NCI-H345 treated with DMSO at 0.1 percent for 48 hours (cell line): Measurements from ENCODE around the gene DTX1.
"Not testable (repeated sequence)": the region's sequence is repeated elsewhere in the genome, so short reads cannot be mapped to it uniquely, and the experiment has no call there.

Experiments used
- DNase-seq: peaks from one replicate; lab custom pipeline; 2025; ENCODE audit not compliant: unreplicated experiment; lab: John Stamatoyannopoulos, UW

DTX1 gene

GRCh38 chr12:113112043-113112899, 55.7 kb downstream of the DTX1 start:
- DNase-seq = no peak

DNA sequence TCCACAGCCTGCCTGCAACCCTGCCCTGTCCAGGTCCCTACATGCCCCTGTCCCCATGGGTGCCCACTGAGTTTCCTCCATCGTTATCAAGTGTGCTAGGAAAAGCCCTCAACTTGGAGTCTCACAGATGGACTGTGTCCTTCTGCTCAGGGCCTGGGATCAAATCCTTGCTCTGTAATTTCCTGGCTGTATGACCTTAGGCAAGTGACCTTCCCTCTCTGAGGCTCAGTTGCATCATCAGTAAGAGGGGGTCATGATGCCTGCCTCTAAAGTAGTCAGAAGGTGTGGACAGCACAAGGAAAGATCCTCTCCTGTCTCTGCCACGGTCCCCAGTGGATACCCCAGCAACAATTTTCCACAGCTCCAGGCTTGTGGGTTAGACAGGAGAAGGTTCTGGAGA, 56.9 kb downstream of the DTX1 start:
- no peak for DNase-seq

DNA sequence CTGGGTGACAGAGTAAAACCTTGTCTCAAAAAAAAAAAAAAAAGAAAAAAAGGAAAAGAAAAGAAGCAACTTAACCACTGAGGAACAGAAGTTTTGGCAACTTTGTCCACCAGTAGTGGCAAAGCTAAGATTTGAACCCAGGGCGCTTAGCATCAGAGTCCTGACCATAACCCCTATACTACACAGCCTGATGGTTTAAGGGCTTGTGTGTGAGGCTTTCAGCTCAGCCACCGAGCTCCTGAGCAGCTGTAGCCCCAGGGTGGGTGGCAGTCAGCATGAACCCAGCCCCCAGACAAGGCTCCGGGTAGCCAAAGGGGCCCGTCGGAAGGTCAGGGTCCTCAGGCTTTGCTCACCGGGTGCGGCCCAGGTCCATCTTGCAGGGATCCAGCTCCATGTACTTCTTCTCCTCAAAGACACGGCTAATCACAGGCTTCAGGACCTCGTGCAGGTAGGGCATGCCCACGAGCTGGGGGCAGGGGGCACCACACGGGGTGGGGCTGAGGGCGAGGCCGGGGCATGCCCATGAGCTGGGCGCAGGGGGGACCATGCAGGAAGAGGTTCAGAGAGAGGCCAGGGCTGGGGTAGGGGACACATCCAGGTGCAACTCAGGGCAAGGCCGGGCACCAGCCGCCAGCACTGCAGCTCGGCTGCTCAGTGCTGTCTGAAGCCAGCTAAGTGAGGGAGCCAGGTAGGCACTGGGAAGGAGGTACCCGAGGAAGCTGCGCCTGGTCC, 58.1 kb downstream of the DTX1 start:
- DNase-seq = no peak

GRCh38 chr12:113115455-113116126, 59.1 kb downstream of the DTX1 start:
- no peak for DNase-seq

- DNase-seq = no peak
Measured at GRCh38 chr12:113116875-113117274, 60.3 kb downstream of the DTX1 start.

DNA sequence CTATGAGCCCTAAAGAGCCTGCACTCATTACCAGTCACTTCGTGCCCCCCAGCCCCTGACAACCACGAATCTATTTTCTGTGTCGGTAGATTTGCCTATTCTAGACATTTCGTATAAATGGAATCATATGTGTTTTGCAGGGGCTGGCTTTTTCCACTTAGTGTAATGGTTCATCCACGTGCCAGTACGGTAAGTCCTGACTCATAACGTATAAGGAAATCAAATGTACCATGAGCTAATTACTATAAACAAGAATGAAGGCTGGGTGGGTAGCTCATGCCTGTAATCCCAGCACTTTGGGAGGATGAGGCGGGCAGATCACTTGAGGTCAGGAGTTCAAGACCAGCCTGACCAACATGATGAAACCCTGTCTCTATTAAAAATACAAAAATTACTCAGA, 61.2 kb downstream of the DTX1 start:
- DNase-seq = not testable (repeated sequence)

DNA sequence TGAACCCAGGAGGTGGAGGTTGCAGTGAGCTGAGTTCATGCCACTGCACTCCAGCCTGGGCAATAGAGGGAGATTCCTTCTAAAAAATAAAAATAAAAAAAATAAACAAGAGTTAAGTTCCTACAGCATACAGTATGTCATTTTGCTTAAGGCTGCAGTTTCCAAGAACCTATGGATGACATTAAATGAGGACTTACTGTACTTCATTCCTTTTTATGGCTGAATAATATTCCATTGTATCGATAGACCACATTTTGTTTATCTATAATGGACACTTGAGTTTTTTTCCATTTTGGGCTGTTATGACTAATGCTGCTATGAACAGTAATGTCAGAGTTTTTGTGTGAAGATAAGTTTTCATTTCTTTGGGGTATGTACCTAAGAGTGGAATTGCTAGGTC, 61.6 kb downstream of the DTX1 start:
- no peak for DNase-seq

DNA sequence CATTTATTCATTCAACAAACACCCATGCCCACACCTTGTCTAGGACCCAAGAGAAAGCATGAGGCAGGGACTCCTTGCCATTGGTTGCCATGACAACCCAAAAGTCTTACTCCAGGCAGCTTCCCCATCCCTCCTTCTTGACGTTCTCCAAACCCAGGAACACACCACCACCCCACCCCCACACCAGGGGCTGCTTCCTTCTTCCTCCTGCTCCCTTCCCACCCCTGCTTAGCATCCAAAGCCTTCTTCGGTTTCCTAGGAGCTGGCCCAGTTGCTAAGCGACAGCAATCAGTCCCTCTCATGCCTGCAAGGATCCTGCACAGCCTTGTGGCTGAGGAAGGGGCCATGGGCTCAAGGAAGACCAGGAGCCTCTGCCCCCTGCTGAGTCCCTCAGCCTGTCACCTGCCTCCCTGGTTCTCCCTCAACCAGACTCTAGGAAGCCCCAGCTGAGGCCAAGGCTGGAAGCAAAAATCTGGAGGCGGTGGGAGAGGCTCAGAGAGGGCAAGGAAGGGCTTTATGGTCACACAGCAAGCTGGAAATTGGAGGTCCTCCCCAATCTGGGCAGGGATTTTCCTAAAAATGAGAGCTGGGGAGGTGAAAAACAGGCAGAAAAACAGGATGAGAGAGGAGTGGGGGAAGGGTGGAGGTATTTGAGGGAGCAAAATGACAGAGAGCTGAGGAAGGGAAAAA, 63.6 kb downstream of the DTX1 start:
- DNase-seq = no peak

- peak; percentile 78 for DNase-seq
Measured at GRCh38 chr12:113120670-113121370, 64.3 kb downstream of the DTX1 start.

DNA sequence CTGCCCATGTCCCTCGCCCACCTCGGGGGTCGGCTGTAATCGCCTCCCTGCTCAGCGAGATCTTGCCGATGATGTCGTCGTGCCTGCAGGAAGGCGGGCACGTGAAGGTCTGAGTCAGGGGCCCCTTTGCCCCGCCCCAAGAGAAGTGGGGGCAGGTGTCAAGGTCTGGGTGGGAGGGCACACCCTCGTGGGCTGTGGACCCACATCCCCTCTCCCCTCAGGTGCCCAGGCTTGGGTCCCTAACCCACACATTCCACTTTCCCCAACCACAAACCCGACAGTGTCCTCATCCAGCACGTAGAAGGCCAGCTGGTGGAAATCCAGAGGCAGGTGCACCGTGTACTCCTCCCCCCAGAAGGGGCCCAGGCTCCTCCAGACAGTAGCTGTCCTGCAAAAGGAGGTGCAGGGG, 71.3 kb downstream of the DTX1 start:
- DNase-seq = no peak

DNA sequence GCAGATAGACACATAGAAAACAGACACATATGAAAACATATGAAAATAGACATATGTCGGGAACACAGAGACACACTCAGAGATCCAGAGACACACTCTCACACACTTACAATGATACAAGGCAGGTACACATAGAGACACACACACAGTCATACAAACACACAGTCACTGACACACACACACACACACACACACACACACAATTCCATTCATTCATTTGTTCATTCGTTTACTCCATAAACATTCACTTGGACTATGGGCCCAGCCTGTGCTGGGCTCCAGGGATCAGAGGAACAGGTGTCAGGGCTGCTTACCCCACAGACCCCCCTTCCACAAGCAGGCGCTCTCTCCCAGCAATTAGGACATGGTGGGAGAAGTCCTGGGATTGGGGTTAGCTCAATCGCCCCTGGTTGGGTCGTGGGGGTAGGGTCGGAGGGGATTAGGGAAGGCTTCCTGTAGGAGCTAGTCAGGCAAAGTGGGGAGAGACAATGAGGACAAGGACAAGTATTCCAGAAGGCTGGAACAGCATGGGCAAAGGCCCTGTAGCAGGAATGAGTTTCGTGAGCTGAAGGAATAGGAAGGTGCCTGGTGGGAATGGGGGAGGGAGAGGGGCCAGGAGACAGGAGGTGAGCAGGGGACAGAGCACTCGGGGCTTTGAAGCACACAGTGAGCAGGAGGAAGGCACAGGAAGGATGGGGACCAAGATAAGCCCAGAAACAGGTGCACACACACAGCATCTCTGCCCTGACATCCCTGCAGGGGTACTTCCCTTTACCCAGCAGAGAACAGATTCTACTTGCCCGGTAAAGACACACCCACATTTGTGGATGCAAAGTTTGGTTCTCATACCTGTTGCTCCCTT, 72.5 kb downstream of the DTX1 start:
- DNase-seq = no peak

DNA sequence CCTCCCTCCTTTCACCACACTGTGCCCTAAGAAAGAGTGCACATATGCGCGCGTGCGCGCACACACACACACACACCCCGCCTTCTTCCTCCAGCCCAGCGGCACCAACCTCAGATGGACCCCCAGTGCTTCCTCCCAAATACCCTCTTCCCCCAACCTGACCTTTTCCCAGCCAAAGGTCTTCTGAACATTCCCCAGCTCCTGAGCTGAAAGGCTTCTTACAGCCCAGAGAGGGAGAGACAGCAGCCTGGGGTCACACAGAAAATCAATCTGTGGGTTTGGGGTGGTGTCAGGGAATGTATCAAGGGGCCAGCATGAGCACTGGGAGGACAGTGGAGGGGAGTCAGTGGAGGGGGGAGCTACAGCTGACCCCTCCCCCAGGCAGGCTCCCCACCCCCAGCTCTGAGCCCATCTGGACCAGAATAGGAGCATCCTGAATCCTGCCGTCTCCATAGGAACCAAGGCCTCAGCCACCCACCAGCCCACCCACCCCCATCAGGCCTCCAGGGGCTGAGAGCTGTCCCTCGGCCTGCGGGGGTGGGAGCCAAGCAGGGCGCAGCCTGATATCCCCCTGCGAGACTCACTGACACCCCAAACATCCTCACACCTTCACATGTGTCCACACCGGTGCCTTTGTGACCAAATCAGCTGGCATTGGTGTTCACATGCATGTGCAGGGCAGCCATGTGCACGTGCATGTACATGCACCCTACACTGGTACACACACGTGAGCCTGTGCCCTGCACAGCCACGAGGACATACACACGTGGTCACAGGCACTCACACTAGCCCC, 73.3 kb downstream of the DTX1 start:
- no peak for DNase-seq

GRCh38 chr12:113130457-113131135, 74.1 kb downstream of the DTX1 start:
- no peak for DNase-seq

DNA sequence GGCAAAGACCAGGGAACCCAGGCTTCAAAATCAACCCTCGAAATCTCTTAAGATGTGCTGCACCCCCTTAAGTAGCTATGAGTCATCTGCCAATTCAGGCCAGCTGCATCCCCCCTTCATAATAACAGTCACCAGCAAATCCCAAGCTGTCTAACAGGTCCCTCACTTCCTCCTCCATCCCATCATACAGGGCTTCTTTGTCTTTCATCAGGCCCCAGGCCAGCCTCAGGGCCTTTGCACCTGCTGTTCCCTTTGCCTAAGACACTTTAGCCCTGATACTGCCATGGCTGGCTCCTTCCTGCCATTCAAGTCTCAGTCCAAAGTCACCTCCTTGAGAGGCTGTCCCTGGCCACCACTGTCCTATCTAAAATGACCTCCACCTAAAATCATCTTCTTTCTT, 75.0 kb downstream of the DTX1 start:
- DNase-seq = no peak

- no peak for DNase-seq
Measured at GRCh38 chr12:113133036-113133435, 76.5 kb downstream of the DTX1 start.

DNA sequence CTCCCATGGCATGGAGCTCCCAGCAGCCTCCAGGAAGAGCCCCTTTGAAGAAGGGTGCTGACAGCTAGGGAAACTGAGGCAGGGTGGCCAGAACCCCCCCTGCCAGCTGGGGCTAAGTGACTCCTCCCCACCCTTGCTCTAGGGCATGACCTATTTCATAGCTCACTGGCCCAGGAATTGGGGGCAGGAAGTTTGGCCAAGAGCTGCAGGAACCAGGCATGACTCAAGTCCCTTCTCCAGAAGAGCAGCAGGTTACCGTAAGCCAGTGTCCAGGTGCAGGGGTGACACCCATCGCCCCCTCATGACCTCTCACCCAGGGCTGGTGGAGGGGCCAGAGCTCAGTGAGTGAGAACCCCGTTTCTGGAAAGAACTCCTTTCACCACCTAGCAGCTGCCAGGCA, 77.1 kb downstream of the DTX1 start:
- DNase-seq = no peak

- DNase-seq = no peak
Measured at GRCh38 chr12:113134071-113134470, 77.5 kb downstream of the DTX1 start.

DNA sequence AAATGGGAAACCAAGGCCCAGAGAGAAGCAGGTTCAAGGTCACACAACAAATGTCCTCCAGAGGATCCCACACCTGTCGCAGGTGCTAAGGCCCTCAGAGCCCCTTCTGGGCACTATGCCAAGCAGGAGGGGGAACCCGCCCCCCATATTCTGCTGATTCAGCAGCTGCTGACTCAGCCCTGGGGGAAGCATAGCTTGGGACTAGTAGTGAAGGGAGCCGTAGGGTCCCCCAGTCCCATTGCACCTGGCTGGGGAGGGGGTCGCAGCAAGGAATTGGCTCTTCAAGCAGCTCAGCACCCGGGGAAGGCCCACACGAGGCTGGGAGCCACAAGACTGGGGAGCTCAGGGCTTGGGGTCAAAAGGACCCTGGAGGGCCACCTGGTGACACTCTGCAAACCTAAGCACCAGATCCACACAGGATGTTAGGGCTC, 78.0 kb downstream of the DTX1 start:
- DNase-seq = peak; percentile 11
